Stimulated activated CD4-positive, alpha-beta T cell treated with anti-CD3 and anti-CD28 coated beads, TNF-alpha, amount 100 ng/mL, for 4 hours (primary cell): ENCODE results near the gene MYPN.

Experiments
- DNase-seq, 3 experiments: peaks; one replicate each; pipeline ENCODE4 v3.0.0-alpha.2; 2020; ENCODE audit warnings: low read depth in 3 of 3

The MYPN gene

GRCh38 chr10:68088740-68089139 is 20.5 kb upstream of the MYPN start:
- no peak for DNase-seq

GRCh38 chr10:68090586-68090985 is 18.7 kb upstream of the MYPN start:
- no peak for DNase-seq

- DNase-seq, result no peak
Observed at GRCh38 chr10:68092512-68092911, 16.8 kb upstream of the MYPN start.

GRCh38 chr10:68095153-68095552 is 14.1 kb upstream of the MYPN start:
- no peak for DNase-seq

- no peak for DNase-seq
Observed at GRCh38 chr10:68096913-68097516, 12.3 kb upstream of the MYPN start.

GRCh38 chr10:68099736-68100135 is 9.6 kb upstream of the MYPN start:
- no peak for DNase-seq

DNA sequence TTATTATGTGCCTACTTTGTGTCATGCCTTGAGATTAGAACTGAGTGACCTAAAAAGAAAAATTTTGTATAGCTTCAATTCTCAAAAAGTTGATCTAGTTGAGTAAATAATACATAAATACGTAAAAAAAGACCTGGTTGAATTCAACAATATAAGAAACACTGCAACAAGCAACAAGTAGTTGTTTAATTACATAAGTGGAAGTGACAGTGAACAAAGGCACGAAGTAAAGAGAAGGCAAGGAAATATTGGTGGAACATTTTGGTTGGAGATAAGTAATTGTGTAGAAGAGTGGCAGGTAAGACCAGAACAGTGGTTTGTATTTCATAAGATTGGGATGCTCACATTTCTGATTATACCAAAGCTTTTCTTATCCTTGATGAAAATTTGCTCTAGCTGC is 8.2 kb upstream of the MYPN start:
- no peak for DNase-seq

DNA sequence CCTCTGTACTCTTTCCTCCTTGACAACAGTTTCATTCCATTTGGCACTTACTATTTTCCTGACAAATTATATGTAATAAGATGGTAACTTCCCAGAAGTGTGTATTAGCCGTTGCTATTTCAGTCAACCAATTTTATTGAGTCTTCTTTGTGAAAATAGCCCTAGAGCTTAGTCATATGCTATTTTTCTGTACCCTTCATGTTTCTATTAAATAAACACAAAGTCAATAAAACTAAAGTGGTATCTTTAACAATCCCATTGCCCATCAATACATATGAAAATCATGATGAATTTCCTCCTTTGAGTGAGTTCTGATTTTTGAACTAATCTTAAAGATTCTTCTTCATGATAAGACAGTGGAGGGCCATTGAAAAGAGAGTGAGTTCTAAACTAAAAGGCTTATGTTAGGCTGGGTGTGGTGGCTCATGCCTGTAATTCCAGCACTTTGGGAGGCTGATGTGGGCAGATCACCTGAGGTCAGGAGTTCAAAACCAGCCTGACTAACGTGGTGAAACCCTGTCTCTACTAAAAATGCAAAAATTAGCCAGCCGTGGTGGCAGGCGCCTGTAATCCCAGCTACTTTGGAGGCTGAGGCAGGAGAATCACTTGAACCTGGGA is 5.9 kb upstream of the MYPN start:
- no peak for DNase-seq

- DNase-seq, result no peak
Observed at GRCh38 chr10:68103901-68104300, 5.4 kb upstream of the MYPN start.

DNA sequence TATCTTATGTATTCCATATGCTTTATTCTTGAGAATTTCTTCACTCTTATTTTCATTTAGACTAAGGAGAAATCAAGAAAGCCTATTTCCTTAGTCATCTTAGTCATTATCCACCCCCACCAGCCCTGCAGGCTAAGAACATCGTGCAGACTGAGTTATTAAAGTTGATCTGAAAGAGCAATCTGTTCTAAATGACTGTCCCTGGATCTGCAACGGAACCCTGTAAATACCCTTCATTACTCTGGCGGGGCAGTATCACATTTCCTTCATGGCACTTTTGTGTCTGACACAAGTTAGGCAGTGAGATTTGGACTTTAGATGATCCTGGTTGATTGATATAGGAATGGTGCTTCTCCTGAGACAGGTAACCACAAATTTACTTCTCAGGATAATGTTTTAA is 3.5 kb upstream of the MYPN start:
- no peak for DNase-seq

- no peak for DNase-seq
Observed at GRCh38 chr10:68106656-68107055, 2.6 kb upstream of the MYPN start.

GRCh38 chr10:68107651-68108050 is 1.6 kb upstream of the MYPN start:
- no peak for DNase-seq

- no peak for DNase-seq
Observed at GRCh38 chr10:68108051-68108450, 1.2 kb upstream of the MYPN start.

- DNase-seq, result no peak
Observed at GRCh38 chr10:68108653-68109052, 635 bp upstream of the MYPN start.

DNA sequence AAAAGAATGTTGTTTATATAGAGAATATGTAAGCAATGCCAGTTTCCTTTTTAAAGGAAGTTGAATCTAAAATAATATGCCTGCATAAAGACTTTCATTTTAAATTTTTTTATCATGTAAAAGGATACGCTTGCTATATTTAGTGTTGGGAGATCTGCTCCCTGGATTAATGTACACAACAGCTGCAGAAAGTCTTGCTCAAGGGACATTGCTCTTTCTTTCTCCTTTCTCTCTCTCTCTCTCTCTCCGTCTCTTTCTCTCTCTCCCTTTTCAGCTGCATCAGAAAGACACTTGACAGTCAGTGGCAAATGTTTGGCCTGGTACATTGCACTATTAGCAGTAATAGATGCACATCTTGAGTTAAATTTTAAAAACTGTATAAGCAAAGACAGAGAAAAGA is 739 bp downstream of the MYPN start:
- DNase-seq, result no peak

DNA sequence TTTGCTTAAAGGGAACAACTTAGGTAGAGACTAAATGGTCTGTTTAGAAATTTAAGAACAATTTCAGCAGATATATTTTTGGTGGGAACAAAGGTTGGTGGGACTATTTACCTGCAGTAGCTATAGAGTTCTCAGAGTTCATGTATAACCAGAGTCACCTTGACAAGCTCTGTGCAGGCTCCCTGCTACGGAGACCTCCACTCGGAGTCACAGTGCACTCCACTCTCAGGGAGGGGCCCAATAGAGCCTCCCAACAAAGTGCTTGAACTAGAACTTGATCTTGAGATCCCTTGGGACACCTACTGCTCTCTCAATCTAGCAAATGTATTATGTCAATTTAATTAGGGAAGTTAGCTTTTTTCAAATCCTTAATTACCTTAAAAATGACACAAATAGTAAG is 2.3 kb downstream of the MYPN start:
- DNase-seq, result no peak

DNA sequence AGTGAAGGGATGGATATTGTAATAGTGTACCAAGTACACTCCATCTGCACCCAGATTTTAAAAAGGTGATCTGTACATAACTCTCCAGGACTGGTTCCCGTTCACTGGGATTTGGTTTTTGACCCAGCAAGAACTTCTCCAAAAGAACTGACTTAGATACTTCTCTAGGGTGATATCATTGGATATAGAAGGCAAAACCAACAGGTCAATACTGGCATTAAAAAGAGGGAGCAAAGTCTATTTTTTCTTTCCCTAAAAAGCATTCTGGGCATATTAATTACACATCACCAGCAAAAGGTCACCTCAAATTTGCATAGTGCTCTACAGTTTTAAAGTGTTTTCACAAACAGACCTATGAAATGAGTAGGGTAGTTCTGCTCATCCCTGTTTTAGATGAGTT is 3.5 kb downstream of the MYPN start:
- DNase-seq, result no peak

DNA sequence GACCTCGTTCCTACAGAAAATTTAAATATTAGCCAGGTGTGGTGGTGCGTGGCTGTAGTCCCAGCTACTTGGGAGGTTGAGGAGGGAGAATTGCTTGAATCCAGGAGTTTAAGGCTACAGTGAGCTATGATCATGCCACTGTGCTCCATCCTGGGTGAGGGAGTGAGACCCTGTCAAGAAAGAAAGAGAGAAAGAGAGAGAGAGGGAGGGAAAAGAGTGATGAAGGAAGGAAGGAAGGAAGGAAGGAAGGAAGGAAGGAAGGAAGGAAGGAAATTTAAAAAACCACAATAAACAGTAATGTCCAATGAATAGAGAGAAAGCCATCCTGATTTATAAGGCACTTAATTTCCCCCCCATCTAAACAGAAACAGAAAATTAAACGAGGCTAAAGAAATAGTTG is 9.4 kb downstream of the MYPN start:
- no peak for DNase-seq

DNA sequence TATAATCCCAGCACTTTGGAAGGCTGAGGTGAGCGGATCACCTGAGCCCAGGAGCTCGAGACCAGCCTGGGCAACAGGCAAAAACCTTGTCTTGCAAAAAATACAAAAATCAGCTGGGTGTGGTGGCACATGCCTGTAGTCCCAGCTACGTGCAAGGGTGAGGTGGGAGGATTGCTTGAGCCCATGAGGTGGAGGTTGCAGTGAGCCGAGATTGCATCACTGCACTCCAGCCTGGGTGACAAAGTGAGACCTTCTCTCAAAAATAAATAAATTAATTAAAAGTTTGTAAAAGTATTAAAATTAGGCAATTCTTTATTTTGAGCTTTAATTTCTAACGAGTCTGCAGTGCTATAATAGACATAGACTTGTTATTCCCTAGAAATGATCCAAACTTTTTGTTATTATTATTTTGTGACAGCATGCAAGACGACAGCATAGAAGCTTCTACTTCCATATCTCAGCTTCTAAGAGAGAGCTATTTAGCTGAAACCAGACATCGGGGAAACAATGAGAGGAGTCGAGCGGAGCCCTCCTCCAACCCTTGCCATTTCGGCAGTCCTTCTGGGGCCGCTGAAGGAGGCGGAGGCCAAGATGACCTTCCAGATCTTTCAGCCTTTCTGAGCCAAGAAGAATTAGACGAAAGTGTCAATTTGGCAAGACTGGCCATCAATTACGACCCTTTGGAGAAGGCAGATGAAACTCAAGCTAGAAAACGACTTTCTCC is 11.9 kb downstream of the MYPN start:
- DNase-seq, result no peak

DNA sequence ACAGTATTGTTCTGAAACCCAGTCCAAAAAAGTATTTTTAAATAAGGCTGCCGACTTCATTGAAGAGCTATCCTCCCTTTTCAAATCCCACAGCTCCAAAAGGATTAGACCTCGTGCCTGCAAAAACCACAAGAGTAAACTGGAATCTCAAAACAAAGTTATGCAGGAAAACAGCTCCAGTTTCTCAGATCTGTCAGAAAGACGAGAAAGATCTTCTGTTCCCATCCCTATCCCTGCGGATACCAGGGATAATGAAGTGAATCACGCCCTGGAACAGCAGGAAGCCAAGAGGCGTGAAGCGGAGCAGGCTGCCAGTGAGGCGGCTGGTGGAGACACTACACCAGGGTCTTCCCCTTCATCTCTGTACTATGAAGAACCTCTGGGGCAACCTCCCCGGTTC is 12.6 kb downstream of the MYPN start:
- no peak for DNase-seq

DNA sequence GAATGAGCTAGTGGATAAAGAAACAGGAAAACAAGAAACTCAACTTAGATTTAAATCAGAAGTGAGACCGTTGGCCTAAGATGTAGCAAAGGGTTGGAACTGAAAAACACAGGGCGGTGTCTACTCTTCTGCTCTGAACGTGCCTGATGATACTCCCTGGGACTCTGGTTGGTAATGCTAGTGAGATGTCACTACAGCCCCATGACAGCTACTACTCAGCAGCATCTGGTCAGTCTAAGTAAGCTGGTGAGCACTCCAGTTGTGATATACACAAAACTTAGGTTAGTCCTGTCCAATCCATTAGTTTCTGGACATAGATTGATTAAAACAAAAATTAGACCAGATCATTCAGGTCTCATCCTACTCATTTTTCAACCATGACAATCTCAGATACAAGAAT is 15.4 kb downstream of the MYPN start:
- DNase-seq, result no peak

DNA sequence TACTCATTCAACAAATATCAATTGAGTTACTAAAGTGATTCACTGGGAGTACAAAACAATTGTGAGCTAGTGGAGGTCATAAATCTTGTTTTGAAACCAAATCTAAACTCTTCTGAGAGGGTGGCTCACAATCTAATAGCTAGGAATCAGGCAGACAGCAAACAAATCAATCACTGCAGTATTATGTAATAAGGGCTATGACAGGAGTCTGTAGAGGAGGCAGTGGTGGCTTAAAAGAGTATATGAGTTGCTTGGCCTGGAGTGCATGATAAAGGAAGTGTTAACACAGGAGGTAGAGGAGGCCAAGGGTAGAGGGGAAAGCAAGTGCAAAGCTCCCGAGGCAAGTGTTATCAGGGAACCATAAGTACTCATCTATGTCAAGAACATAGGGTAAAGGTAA is 16.5 kb downstream of the MYPN start:
- no peak for DNase-seq

DNA sequence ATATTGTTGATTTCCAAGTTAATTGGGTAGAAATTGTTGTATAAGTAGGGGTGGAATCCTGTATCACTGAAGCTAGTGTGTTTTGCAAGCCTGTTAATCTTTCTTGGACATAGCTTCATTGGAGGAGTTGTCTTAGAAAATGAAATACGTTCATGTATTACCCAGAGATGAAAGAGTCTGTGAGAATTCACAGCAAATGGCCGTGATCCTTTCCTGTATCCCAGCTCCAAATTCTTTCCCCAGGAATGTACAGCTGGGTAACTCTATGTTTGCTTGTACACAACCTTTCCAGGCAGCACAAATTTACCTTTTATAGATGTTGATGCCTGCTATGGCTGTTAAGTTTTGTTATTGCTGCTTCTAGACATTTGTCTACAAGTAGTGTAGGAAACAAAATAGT is 18.7 kb downstream of the MYPN start:
- DNase-seq, result no peak

- DNase-seq, result no peak
Observed at GRCh38 chr10:68132391-68132790, 23.1 kb downstream of the MYPN start.
